HEK293 (cell line): Measurements from ENCODE around the gene CRABP2.

Experiments used
- CTCF ChIA-PET: fragments of 350-600 bp; formaldehyde crosslinking; extraction: SDS; loops from one replicate; lab custom pipeline; 2021; ENCODE audit warnings: antibody characterized with exemption; lab: Yijun Ruan, JAX
- POLR2A ChIA-PET: fragments of 300-600 bp; formaldehyde crosslinking; extraction: SDS; loops from one replicate; lab custom pipeline; 2020; ENCODE audit warnings: antibody characterized with exemption, inconsistent platforms; lab: Yijun Ruan, JAX
- H3K27ac ChIP-seq: fragments of 200-500 bp; sonication (Bioruptor generic); 2 replicates; pipeline ENCODE4 v1.5.1; 2014; ENCODE audit warnings: low read depth, low read length, control low read depth, inconsistent platforms; ENCODE audit errors: extremely low read depth
- H3K36me3 ChIP-seq, 2 experiments: fragments of 200-500 bp in 1 of 2; sonication (Bioruptor generic) in 1 of 2; 1 replicate in 1 of 2; 2 replicates in 1 of 2; pipeline ENCODE4 v1.5.1; 2014 to 2017; ENCODE audit warnings: inconsistent platforms in 2 of 2, low read length in 2 of 2; ENCODE audit not compliant: control insufficient read depth in 2 of 2, insufficient read depth in 1 of 2
- H3K4me1 ChIP-seq: fragments of 200-500 bp; sonication (Bioruptor generic); 2 replicates; pipeline ENCODE4 v1.5.1; 2014; ENCODE audit warnings: mild to moderate bottlenecking, low read length, inconsistent platforms; ENCODE audit not compliant: control insufficient read depth, insufficient read depth
- H3K4me3 ChIP-seq: 2 replicates; pipeline ENCODE4 v1.5.1; 2011; ENCODE audit warnings: low read depth, mild to moderate bottlenecking, control low read depth, low read length, moderate library complexity
- H3K9me3 ChIP-seq: fragments of 200-500 bp; sonication (Bioruptor generic); 2 replicates; pipeline ENCODE4 v1.5.1; 2014; ENCODE audit warnings: low read depth, low read length, inconsistent platforms; ENCODE audit not compliant: control insufficient read depth, insufficient read depth
- FEZF1 ChIP-seq: fragments of 450-650 bp; formaldehyde crosslinking; IDR thresholded peaks from 2 replicates; pipeline ENCODE4 v1.5.1; 2016; ENCODE audit warnings: missing biosample characterization, missing genetic modification characterization
- OVOL3 ChIP-seq: fragments of 450-650 bp; formaldehyde crosslinking; IDR thresholded peaks from 2 replicates; pipeline ENCODE4 v1.5.1; 2016; ENCODE audit warnings: missing biosample characterization, missing genetic modification characterization
- SP2 ChIP-seq: fragments of 450-650 bp; formaldehyde crosslinking; IDR thresholded peaks from 2 replicates; pipeline ENCODE4 v1.5.1; 2016; ENCODE audit warnings: missing biosample characterization, missing genetic modification characterization
- ZBTB20 ChIP-seq: fragments of 450-650 bp; formaldehyde crosslinking; IDR thresholded peaks from 2 replicates; pipeline ENCODE4 v1.5.1; 2016; ENCODE audit warnings: missing biosample characterization, missing genetic modification characterization
- ZNF169 ChIP-seq: fragments of 450-650 bp; formaldehyde crosslinking; IDR thresholded peaks from 2 replicates; pipeline ENCODE4 v1.5.1; 2016; ENCODE audit warnings: missing biosample characterization, missing genetic modification characterization
- ZNF366 ChIP-seq: fragments of 450-650 bp; formaldehyde crosslinking; conservative IDR thresholded peaks from 2 replicates; pipeline ENCODE4 v1.5.1; 2016; ENCODE audit warnings: missing biosample characterization, missing genetic modification characterization
- ZNF433 ChIP-seq: fragments of 450-650 bp; formaldehyde crosslinking; IDR thresholded peaks from 2 replicates; pipeline ENCODE4 v1.5.1; 2016; ENCODE audit warnings: missing biosample characterization, missing genetic modification characterization, low read depth
- ZNF621 ChIP-seq: fragments of 450-650 bp; formaldehyde crosslinking; IDR thresholded peaks from 2 replicates; pipeline ENCODE4 v1.5.1; 2017; ENCODE audit warnings: missing biosample characterization, missing genetic modification characterization
- ZNF658 ChIP-seq: fragments of 450-650 bp; formaldehyde crosslinking; IDR thresholded peaks from 2 replicates; pipeline ENCODE4; 2016; ENCODE audit warnings: missing biosample characterization, missing genetic modification characterization
- ZNF677 ChIP-seq: fragments of 450-650 bp; IDR thresholded peaks from 2 replicates; pipeline ENCODE4 v1.5.0; 2018; ENCODE audit warnings: missing biosample characterization, mild to moderate bottlenecking, missing genetic modification characterization, moderate library complexity
- ZNF747 ChIP-seq: fragments of 450-650 bp; formaldehyde crosslinking; IDR thresholded peaks from 2 replicates; pipeline ENCODE4 v1.5.1; 2016; ENCODE audit warnings: missing biosample characterization, missing genetic modification characterization
- ZNF76 ChIP-seq: fragments of 450-650 bp; formaldehyde crosslinking; IDR thresholded peaks from 2 replicates; pipeline ENCODE4; 2016; ENCODE audit warnings: low read depth, missing biosample characterization, missing genetic modification characterization, borderline replicate concordance
- ZNF777 ChIP-seq: fragments of 450-650 bp; formaldehyde crosslinking; IDR thresholded peaks from 2 replicates; pipeline ENCODE4 v1.5.1; 2017; ENCODE audit warnings: missing biosample characterization, missing genetic modification characterization, borderline replicate concordance
- ZSCAN23 ChIP-seq: fragments of 450-650 bp; formaldehyde crosslinking; IDR thresholded peaks from 2 replicates; pipeline ENCODE4 v1.5.1; 2016; ENCODE audit warnings: missing biosample characterization, missing genetic modification characterization
- TF ChIP-seq, protein P1 (sequence below): fragments of 450-650 bp; formaldehyde crosslinking; IDR thresholded peaks from 2 replicates; pipeline ENCODE4 v1.5.1; 2017; ENCODE audit warnings: missing biosample characterization, missing genetic modification characterization
- TF ChIP-seq, protein P2 (sequence below): fragments of 450-650 bp; formaldehyde crosslinking; IDR thresholded peaks from 2 replicates; pipeline ENCODE4 v1.5.1; 2017; ENCODE audit warnings: missing biosample characterization, missing genetic modification characterization
- TF ChIP-seq, protein P3 (sequence below): fragments of 450-650 bp; formaldehyde crosslinking; IDR thresholded peaks from 2 replicates; pipeline ENCODE4 v1.5.1; 2016; ENCODE audit warnings: missing biosample characterization, missing genetic modification characterization
- TF ChIP-seq, protein P4 (sequence below): fragments of 450-650 bp; formaldehyde crosslinking; IDR thresholded peaks from 2 replicates; pipeline ENCODE4 v1.5.1; 2017; ENCODE audit warnings: missing biosample characterization, missing genetic modification characterization
- TF ChIP-seq, protein P5 (sequence below): fragments of 450-650 bp; formaldehyde crosslinking; IDR thresholded peaks from 2 replicates; pipeline ENCODE4 v1.5.1; 2016; ENCODE audit warnings: missing biosample characterization, missing genetic modification characterization
- TF ChIP-seq, protein P6 (sequence below): fragments of 450-650 bp; formaldehyde crosslinking; IDR thresholded peaks from 2 replicates; pipeline ENCODE4 v1.5.1; 2016; ENCODE audit warnings: missing biosample characterization, missing genetic modification characterization

The CRABP2 gene

DNA sequence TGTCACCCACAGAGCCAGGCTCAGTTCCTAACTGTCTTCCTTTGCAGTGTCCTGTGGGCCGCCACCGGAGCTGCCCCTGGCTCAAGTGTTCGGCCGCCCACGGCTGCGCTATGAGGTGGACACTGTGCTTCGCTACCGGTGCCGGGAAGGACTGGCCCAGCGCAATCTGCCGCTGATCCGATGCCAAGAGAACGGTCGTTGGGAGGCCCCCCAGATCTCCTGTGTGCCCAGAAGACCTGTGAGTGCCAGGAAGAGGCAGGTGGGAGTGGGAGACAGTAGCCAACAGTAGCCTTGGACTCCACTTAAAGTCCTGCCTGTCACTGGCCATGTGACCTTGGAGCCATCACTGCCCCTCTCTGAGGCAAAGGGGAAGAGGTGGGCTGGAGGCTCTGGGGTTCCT lies 46.9 kb downstream of the CRABP2 start (continued):
- TF ChIP-seq, protein P1, sequence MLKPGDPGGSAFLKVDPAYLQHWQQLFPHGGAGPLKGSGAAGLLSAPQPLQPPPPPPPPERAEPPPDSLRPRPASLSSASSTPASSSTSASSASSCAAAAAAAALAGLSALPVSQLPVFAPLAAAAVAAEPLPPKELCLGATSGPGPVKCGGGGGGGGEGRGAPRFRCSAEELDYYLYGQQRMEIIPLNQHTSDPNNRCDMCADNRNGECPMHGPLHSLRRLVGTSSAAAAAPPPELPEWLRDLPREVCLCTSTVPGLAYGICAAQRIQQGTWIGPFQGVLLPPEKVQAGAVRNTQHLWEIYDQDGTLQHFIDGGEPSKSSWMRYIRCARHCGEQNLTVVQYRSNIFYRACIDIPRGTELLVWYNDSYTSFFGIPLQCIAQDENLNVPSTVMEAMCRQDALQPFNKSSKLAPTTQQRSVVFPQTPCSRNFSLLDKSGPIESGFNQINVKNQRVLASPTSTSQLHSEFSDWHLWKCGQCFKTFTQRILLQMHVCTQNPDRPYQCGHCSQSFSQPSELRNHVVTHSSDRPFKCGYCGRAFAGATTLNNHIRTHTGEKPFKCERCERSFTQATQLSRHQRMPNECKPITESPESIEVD, result no peak
- no peak for TF ChIP-seq ZNF777 (tag by site-specific recombination)

DNA sequence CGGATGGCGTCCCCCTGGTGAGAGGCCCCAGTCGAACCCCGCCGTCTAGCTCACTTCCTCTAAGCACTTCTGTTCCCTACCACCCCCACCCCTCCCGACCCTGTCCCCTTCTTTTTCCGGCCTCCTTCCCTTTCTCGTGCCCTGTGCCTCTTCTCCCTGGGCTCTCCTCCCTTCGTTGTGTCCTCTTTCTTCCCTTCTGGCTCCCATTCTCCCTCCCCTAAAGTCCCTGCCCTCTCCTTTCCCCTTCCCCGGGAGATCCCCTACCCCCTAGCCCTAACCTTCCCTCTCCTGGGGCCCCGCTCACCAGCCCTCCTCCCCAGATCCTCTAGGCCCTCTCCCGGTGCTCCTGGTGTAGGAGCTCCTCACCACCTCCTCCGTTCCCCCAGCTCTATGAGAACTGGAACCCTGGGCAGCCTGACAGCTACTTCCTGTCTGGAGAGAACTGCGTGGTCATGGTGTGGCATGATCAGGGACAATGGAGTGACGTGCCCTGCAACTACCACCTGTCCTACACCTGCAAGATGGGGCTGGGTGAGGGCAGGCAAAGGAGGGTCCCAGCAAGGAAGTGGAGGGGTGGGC lies 47.6 kb downstream of the CRABP2 start:
- Histone ChIP-seq H3K4me3 (no peak overlapping the region), H3K27ac (no peak overlapping the region)
- POLR2A ChIA-PET, result interaction anchor here (1.3 kb wide), 1 partner anchor 34 kb away, joined by 4 read pairs; no protein-coding TSS in a partner anchor
- no peak for TF ChIP-seq ZNF658 (tag by site-specific recombination)
- TF ChIP-seq, protein P2, sequence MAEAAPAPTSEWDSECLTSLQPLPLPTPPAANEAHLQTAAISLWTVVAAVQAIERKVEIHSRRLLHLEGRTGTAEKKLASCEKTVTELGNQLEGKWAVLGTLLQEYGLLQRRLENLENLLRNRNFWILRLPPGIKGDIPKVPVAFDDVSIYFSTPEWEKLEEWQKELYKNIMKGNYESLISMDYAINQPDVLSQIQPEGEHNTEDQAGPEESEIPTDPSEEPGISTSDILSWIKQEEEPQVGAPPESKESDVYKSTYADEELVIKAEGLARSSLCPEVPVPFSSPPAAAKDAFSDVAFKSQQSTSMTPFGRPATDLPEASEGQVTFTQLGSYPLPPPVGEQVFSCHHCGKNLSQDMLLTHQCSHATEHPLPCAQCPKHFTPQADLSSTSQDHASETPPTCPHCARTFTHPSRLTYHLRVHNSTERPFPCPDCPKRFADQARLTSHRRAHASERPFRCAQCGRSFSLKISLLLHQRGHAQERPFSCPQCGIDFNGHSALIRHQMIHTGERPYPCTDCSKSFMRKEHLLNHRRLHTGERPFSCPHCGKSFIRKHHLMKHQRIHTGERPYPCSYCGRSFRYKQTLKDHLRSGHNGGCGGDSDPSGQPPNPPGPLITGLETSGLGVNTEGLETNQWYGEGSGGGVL (tag by site-specific recombination), result peak; percentile 50; the same call in 1 of the 2 replicates
- TF ChIP-seq, protein P3, sequence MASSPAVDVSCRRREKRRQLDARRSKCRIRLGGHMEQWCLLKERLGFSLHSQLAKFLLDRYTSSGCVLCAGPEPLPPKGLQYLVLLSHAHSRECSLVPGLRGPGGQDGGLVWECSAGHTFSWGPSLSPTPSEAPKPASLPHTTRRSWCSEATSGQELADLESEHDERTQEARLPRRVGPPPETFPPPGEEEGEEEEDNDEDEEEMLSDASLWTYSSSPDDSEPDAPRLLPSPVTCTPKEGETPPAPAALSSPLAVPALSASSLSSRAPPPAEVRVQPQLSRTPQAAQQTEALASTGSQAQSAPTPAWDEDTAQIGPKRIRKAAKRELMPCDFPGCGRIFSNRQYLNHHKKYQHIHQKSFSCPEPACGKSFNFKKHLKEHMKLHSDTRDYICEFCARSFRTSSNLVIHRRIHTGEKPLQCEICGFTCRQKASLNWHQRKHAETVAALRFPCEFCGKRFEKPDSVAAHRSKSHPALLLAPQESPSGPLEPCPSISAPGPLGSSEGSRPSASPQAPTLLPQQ, result no peak
- 0 out of 2 replicates have a peak, but pooled peaks have one; percentile 50 for TF ChIP-seq ZSCAN23
- TF ChIP-seq SP2 (tag by site-specific recombination), result peak; percentile 16; the same call in 1 of the 2 replicates
- TF ChIP-seq, protein P4, sequence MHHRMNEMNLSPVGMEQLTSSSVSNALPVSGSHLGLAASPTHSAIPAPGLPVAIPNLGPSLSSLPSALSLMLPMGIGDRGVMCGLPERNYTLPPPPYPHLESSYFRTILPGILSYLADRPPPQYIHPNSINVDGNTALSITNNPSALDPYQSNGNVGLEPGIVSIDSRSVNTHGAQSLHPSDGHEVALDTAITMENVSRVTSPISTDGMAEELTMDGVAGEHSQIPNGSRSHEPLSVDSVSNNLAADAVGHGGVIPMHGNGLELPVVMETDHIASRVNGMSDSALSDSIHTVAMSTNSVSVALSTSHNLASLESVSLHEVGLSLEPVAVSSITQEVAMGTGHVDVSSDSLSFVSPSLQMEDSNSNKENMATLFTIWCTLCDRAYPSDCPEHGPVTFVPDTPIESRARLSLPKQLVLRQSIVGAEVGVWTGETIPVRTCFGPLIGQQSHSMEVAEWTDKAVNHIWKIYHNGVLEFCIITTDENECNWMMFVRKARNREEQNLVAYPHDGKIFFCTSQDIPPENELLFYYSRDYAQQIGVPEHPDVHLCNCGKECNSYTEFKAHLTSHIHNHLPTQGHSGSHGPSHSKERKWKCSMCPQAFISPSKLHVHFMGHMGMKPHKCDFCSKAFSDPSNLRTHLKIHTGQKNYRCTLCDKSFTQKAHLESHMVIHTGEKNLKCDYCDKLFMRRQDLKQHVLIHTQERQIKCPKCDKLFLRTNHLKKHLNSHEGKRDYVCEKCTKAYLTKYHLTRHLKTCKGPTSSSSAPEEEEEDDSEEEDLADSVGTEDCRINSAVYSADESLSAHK (tag by site-specific recombination), result no peak
- TF ChIP-seq ZNF621 (tag by site-specific recombination), result no peak
- TF ChIP-seq ZNF76, result no peak
- no peak for TF ChIP-seq ZNF677 (tag by site-specific recombination)
- no peak for TF ChIP-seq ZNF747
- TF ChIP-seq ZNF366 (tag by site-specific recombination), result peak; percentile 57
- no peak for TF ChIP-seq OVOL3 (tag by site-specific recombination)
- TF ChIP-seq, protein P5, sequence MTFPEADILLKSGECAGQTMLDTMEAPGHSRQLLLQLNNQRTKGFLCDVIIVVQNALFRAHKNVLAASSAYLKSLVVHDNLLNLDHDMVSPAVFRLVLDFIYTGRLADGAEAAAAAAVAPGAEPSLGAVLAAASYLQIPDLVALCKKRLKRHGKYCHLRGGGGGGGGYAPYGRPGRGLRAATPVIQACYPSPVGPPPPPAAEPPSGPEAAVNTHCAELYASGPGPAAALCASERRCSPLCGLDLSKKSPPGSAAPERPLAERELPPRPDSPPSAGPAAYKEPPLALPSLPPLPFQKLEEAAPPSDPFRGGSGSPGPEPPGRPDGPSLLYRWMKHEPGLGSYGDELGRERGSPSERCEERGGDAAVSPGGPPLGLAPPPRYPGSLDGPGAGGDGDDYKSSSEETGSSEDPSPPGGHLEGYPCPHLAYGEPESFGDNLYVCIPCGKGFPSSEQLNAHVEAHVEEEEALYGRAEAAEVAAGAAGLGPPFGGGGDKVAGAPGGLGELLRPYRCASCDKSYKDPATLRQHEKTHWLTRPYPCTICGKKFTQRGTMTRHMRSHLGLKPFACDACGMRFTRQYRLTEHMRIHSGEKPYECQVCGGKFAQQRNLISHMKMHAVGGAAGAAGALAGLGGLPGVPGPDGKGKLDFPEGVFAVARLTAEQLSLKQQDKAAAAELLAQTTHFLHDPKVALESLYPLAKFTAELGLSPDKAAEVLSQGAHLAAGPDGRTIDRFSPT (tag by site-specific recombination), result no peak
- TF ChIP-seq FEZF1 (tag by site-specific recombination), result no peak
- no peak for TF ChIP-seq ZNF169 (tag by site-specific recombination)
- peak; percentile 50; the same call in 1 of the 2 replicates for TF ChIP-seq ZBTB20 (tag by site-specific recombination)
- TF ChIP-seq, protein P6, sequence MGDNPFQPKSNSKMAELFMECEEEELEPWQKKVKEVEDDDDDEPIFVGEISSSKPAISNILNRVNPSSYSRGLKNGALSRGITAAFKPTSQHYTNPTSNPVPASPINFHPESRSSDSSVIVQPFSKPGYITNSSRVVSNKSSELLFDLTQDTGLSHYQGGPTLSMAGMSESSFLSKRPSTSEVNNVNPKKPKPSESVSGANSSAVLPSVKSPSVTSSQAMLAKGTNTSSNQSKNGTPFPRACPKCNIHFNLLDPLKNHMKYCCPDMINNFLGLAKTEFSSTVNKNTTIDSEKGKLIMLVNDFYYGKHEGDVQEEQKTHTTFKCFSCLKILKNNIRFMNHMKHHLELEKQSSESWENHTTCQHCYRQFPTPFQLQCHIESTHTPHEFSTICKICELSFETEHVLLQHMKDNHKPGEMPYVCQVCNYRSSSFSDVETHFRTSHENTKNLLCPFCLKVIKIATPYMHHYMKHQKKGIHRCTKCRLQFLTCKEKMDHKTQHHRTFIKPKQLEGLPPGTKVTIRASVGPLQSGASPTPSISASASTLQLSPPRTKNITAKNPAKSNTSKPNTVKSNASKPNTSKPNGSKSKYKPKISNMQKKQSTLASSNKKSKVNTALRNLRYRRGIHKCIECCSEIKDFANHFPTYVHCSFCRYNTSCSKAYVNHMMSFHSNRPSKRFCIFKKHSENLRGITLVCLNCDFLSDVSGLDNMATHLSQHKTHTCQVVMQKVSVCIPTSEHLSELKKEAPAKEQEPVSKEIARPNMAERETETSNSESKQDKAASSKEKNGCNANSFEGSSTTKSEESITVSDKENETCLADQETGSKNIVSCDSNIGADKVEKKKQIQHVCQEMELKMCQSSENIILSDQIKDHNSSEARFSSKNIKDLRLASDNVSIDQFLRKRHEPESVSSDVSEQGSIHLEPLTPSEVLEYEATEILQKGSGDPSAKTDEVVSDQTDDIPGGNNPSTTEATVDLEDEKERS (tag by site-specific recombination), result no peak
- no peak for TF ChIP-seq ZNF433 (tag by site-specific recombination)

More for the DNA sequence above, 47.6 kb downstream of the CRABP2 start:
- H3K9me3 ChIP-seq, result no peaks in the 10 kb centered on the region
- CTCF ChIA-PET, result interaction anchor here (0.6 to 15.2 kb wide), 28 partner anchors 9 to 292 kb away, joined by 3 to 564 read pairs (median 4); partner anchors contain the start of genes BCAN, CRABP2, HAPLN2 and NAXE
- H3K4me1 ChIP-seq, result peaks cover 4% of the 10 kb centered on the region; the same call in 1 of the 2 replicates
- no peaks in the 10 kb centered on the region for H3K36me3 ChIP-seq
